Hematopoietic multipotent progenitor cell treated with erythropoietin and hydrocortisone succinate and interleukin-3 and kit ligand, for 4 days (in vitro differentiated cells): ENCODE results near the gene PRR5L.

Experiments
- DNase-seq: peaks from one replicate; pipeline ENCODE4 v3.0.0-alpha.2; 2015

The PRR5L gene

DNA sequence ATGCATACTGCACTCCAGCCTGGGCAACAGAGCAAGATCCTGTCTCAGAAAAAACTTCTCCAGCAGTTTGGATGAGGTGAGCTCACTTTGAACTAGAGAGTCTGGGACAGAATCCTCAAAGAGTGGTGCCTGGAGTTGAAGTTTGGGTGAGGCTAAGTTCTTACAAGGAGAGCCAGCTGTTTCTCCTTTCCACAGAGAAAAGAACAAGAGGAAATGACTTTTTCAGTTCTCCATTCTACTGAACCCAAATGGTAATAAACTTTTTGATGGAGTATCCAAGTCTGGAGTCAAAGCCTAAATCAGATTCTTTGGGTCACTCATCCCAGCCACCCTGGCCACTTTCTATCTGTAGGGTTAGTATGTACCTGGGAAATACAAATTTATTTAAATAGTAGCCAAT is 111.3 kb downstream of the PRR5L start:
- no peak for DNase-seq

GRCh38 chr11:36408498-36409136 is 112.5 kb downstream of the PRR5L start:
- DNase-seq: no peak

DNA sequence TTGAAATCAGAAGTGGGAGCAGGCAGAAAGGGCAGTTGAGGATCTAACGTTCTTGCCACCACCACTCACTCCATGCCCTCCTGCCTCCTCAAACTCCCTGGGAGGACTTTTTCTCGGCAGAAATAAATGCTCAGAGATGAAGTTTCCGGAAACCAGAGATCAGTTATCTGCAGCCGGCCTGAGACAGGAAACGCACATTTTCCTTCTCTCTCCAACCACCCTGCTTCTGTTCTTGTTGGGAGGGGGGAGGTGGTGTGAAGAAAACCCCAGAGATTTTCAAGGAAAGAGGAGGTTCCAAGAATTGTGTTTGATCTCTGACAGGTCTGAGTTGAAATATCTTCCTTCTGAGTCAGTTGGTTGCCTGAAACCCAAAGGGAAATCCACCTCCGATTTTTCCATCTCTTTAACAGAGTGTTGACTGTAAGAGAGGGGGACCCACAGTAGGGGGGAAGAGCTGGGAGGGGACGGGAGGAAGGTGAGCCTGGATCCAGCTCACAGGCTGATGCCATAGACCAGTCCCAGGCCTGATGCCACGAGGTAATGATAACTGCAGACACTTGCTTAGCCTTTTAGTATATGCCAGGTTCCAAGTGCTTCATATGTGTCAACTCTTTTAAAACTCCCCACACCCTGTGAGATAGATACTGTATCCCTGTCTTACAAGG is 113.2 kb downstream of the PRR5L start:
- peak; percentile 89 for DNase-seq

GRCh38 chr11:36411202-36411640 is 115.1 kb downstream of the PRR5L start:
- DNase-seq: peak; percentile 92

DNA sequence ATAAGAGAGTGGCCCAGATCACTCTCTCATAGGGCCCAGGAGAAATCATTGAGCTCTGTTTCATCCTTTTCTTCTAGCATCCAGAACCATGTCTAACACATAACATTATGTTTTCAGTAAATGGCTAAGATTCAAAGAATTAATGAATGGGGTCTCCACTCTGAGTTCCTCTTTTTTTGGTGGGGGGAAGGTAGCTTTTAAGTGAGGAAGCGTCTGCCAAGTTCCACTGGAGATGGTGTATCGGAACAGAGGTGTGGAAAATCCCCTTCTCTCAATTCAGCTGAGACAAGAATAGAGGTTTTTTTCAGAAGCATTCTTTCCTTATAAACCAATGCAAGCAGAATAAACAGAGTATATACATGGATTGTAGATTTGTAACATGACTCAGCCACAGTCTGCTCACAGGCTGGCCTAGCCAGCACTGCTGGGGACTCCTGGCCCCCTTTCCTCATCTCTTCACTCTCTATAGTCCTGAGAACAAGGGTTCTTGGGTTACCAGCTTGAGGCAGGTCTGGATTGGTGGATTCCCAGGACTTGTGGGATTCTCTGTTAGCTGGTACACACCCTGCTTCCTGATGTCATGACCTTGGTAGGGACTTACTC is 116.8 kb downstream of the PRR5L start:
- no peak for DNase-seq

GRCh38 chr11:36417154-36417553 is 121.1 kb downstream of the PRR5L start:
- DNase-seq: no peak

- no peak for DNase-seq
Measured at GRCh38 chr11:36419791-36420424, 123.8 kb downstream of the PRR5L start.

GRCh38 chr11:36421546-36422155 is 125.6 kb downstream of the PRR5L start:
- DNase-seq: no peak

GRCh38 chr11:36425561-36426081 is 129.5 kb downstream of the PRR5L start:
- no peak for DNase-seq

DNA sequence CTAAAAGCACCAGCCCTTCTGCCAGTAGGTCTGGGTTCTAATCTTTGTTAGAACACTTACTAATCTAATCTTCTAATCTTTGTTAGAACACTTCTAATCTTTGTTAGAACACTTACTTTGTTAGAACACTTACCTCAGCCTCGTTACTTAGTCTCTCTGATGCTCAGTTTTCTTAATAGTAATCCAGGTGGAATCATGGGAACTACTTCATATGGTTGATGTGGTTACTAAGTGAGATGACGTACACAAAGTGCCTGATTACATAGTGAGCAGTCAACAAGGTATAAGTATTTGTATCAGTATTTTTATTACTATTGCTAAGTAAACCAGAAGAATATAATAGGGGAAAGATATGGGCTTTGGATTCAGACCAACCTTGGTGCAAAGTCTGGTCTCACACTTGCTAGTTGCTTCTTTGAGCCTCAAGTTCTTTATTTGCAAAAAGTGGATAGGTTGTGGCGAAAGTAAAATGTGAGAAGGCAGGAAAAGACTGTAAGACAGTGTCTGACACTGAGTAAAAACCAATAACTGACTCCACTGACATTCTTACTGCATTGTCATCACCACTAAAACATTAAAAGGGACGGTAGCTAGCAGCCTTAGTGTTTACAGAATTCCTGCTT is 130.2 kb downstream of the PRR5L start:
- no peak for DNase-seq

- DNase-seq: no peak
Measured at GRCh38 chr11:36427079-36427478, 131.0 kb downstream of the PRR5L start.

GRCh38 chr11:36427876-36428275 is 131.8 kb downstream of the PRR5L start:
- DNase-seq: no peak

GRCh38 chr11:36431429-36432092 is 135.5 kb downstream of the PRR5L start:
- DNase-seq: no peak

GRCh38 chr11:36432093-36432469 is 136.0 kb downstream of the PRR5L start:
- no peak for DNase-seq

DNA sequence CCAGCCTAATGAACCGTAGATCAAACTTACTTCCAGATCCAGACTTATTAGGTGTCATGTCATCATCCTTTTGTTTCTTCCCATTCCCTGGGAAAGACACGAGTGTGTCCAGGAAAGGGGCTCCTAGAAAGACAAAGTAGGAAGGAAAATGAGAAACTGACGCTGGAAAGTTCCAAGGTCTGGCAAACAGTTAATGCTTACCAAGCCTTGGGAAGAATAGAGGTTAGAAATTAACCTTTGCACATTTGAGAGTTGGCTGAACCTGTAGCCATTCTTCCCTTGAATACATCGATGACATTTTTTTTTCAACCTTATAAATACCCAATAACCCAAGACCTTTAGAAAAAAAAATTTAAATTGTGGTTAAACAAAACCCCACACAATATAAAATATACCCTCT is 136.7 kb downstream of the PRR5L start:
- no peak for DNase-seq

DNA sequence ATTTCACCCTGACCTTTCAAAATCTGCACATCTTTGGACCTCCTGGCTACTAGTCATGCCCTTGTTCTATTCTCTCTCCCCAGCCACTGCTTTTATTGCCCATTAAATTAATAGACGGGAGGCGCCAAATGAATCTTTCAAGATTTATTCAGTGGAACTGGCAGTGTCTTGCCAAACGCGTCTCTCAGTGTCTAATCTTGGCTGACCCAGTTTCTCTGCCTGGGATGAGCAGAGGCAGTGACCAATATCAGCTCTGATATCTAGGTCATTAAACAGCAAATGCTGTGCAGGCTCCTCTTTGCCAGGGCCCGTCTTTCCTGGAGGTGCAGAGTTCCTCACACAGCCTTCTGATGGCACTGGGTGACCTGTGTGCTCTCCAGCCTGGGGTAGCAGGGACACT is 140.0 kb downstream of the PRR5L start:
- no peak for DNase-seq

GRCh38 chr11:36436589-36436988 is 140.5 kb downstream of the PRR5L start:
- DNase-seq: no peak

DNA sequence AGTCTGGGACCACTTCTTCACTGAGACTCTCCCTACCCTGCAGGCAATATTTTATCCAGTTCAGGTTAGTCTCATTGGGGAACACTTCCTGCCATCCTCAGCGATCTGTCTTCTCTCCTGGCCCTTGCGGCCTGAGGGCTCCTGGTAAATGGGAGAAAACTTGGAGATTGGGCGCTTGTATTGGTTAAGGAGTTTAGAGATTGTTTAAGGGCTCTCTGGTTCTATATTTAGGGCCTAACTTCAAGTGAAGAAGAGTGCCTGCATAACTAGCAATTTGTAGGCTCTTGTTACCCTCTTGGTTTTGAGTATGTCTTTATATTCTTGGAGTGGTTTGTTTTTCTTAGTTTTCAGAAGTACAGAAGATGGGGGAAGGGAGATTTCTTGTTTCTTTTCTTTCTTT is 141.3 kb downstream of the PRR5L start:
- DNase-seq: no peak

- no peak for DNase-seq
Measured at GRCh38 chr11:36438126-36438525, 142.0 kb downstream of the PRR5L start.

DNA sequence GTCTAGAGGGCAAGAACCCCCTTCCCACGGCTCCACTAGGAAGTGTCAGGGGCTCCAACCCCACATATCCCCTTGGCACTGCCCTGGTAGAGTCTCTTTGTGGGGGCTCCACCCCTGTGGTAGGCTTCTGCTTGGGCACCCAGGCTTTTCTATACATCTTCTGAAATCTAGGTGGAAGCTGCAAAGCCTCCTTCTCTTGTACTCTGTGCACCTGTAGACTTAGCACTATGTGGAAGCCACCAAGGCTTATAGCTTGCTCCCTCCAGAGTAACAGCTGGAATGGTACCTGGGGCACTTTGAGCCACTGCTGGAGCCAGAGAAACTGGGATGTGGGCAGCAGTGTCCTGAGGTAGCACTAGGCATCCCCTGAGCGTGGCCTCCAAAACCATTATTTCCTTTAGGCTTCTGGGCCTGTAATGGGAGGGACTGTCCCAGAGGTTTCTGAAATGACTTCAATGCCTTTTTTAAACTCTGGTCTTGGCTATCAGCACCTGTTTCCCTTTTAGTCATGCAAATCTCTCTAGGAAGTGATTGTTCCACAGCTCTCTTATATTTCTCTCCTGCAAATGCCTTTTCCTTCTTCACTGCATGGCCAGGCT is 145.6 kb downstream of the PRR5L start:
- no peak for DNase-seq

- no peak for DNase-seq
Measured at GRCh38 chr11:36443661-36444060, 147.6 kb downstream of the PRR5L start.

DNA sequence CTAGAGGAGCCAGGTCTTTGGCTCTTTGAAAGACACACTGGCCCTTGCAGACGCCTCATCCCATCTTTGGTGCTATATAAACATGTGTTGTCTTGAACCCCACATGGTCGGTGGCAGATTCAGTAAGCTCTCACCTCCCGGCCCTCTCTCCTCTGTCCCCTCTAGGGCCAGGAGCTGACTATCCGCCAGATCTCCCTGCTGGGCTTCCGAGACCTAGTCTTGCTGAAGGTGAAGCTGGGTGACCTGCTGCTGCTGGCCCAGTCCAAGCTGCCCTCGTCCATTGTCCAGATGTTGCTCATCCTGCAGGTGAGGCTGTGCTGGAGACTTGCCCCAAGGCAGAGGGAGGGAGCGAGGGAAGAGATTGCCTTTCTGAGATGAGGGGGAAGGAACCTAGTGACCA is 150.0 kb downstream of the PRR5L start:
- no peak for DNase-seq
